PFSK-1 (cell line): ENCODE data around the gene RAD51B.

Source experiments
- FOXP2 ChIP-seq: optimal IDR thresholded peaks from 2 replicates; pipeline ENCODE3; 2011; ENCODE audit warnings: borderline replicate concordance, control low read depth, inconsistent platforms; ENCODE audit not compliant: insufficient read depth; ENCODE audit errors: extremely low read length, extremely low read depth
- POLR2AphosphoS5 ChIP-seq: IDR thresholded peaks from 2 replicates; pipeline ENCODE4 v1.6.1; 2012; ENCODE audit warnings: low read depth, mild to moderate bottlenecking, control low read depth, low read length, moderate library complexity
- REST ChIP-seq, 2 experiments: IDR thresholded peaks; 2 replicates each; pipeline versions ENCODE4 v1.6.1 to v1.8.0; 2011 to 2012; ENCODE audit warnings: low read depth in 2 of 2, low read length in 2 of 2, control low read depth in 1 of 2, inconsistent platforms in 1 of 2, mild to moderate bottlenecking in 1 of 2, moderate library complexity in 1 of 2; ENCODE audit not compliant: insufficient read depth in 1 of 2
- SIN3A ChIP-seq: IDR thresholded peaks from 2 replicates; pipeline ENCODE4 v1.6.1; 2012; ENCODE audit warnings: mild to moderate bottlenecking, low read length, moderate library complexity, borderline replicate concordance; ENCODE audit not compliant: insufficient read depth
- TAF1 ChIP-seq: IDR thresholded peaks from 2 replicates; pipeline ENCODE4 v1.6.1; 2012; ENCODE audit warnings: low read length, control low read depth, borderline replicate concordance; ENCODE audit not compliant: insufficient read depth

Gene RAD51B

GRCh38 chr14:68105816-68106215, 286.2 kb downstream of the RAD51B start:
- TF ChIP-seq SIN3A = no peak
- TF ChIP-seq FOXP2 = no peak
- no peak for TF ChIP-seq REST (IDR thresholded peaks at IDR 0.05; ENCODE audit: insufficient read depth in 1 of 2, low read depth in 2 of 2, low read length in 2 of 2)
- no peak for TF ChIP-seq POLR2AphosphoS5
- no peak for TF ChIP-seq TAF1

GRCh38 chr14:68106456-68106855, 286.9 kb downstream of the RAD51B start:
- TF ChIP-seq TAF1 (no peak), POLR2AphosphoS5 (no peak), REST (IDR thresholded peaks at IDR 0.05; ENCODE audit: insufficient read depth in 1 of 2, low read depth in 2 of 2, low read length in 2 of 2) (no peak), FOXP2 (no peak), SIN3A (no peak)

GRCh38 chr14:68106905-68107304, 287.3 kb downstream of the RAD51B start:
- TF ChIP-seq SIN3A (no peak), TAF1 (no peak), POLR2AphosphoS5 (no peak), FOXP2 (no peak), REST (IDR thresholded peaks at IDR 0.05; ENCODE audit: insufficient read depth in 1 of 2, low read depth in 2 of 2, low read length in 2 of 2) (no peak)

DNA sequence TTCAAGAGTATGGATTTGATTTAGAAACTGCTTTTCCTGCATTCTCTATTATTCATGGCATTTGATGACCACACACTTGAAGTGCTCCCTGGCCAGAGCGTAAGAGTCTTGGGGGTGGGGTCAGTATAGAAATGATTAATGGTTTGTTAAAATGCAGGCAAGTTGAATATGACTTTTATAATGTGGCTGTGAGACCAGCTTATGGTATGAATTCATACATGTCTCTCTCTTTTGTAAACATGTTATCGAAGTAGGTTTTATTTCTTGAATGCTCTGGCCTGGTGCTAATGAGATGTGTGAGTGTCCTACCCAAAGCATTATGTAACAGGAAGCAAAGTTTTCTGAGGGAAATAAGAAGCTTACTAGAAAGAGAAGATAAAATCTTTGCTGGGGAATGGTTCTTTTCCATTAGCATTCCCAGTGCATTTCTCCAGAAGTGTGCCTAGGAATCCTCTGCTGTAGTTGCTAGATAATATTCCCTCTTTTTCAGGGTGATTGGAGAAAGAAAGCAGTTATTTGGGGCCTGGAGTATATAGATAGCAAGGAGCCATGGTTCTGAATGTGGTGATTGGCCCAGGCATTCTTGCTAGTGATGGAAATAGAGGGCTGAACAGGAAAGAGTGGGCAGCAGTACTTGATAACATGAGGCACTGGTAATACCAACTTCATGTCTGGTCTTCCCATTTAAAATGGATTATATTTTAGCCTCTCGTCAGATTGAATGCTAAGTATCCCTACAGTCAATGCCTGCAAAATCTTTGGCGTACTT, 289.7 kb downstream of the RAD51B start:
- TF ChIP-seq FOXP2 (no peak), TAF1 (no peak), REST (IDR thresholded peaks at IDR 0.05; ENCODE audit: insufficient read depth in 1 of 2, low read depth in 2 of 2, low read length in 2 of 2) (no peak), SIN3A (no peak), POLR2AphosphoS5 (no peak)
